Posterior cingulate gyrus (tissue), 11 donors: ENCODE data around the gene HCFC2.
"Not testable (repeated sequence)": the region's sequence is repeated elsewhere in the genome, so short reads cannot be mapped to it uniquely, and the experiment has no call there.

ENCODE experiments used
- DNase-seq, 10 donors: peaks; one replicate each; pipeline versions ENCODE4 v3.0.0 to v3.0.0-alpha.2; 2020 to 2021; ENCODE audit warnings: mixed read lengths in 3 of 10
- intact Hi-C: fragments of 100-400 bp; cut with DNase I; formaldehyde crosslinking; loops from one replicate; pipeline ENCODE4 v1.15.1; 2023

The HCFC2 gene

GRCh38 chr12:104064031-104064841 lies at the start of gene HCFC2:
Gene HCFC2, plus strand, starts transcription at chr12:104064531. Its CDS starts 30 bp downstream, at chr12:104064561.
- intact Hi-C loops, result loop anchor here (1.0 to 2.0 kb wide), 2 partner anchors 74 to 97 kb away; partner anchors contain the start of gene NFYB
- peak; percentile 88 to 99 (median 92) for DNase-seq

- DNase-seq, intact Hi-C loops: not testable (repeated sequence)
Observed at GRCh38 chr12:104021862-104022261, 42.5 kb upstream of the HCFC2 start.

- DNase-seq, result no peak
- intact Hi-C loops, result no loop called here
Observed at GRCh38 chr12:104022786-104023185, 41.5 kb upstream of the HCFC2 start.

GRCh38 chr12:104023710-104024109 lies 40.6 kb upstream of the HCFC2 start:
- intact Hi-C loops, result no loop called here

GRCh38 chr12:104024348-104024747 lies 40.0 kb upstream of the HCFC2 start:
- DNase-seq, result no peak
- intact Hi-C loops, result no loop called here

More at GRCh38 chr12:104023710-104024109, 40.6 kb upstream of the HCFC2 start:
- no peak for DNase-seq

GRCh38 chr12:104025771-104026170 lies 38.6 kb upstream of the HCFC2 start:
- no peak for DNase-seq
- intact Hi-C loops, result no loop called here

- intact Hi-C loops, result no loop called here
- DNase-seq, result no peak
Observed at GRCh38 chr12:104026841-104027599, 37.3 kb upstream of the HCFC2 start.

- DNase-seq, intact Hi-C loops: not testable (repeated sequence)
Observed at GRCh38 chr12:104030596-104030995, 33.7 kb upstream of the HCFC2 start.

- DNase-seq, intact Hi-C loops: not testable (repeated sequence)
Observed at GRCh38 chr12:104036143-104036542, 28.2 kb upstream of the HCFC2 start.

GRCh38 chr12:104039769-104040168 lies 24.6 kb upstream of the HCFC2 start:
- intact Hi-C loops, DNase-seq: not testable (repeated sequence)

GRCh38 chr12:104042580-104042979 lies 21.8 kb upstream of the HCFC2 start:
- DNase-seq, result no peak

GRCh38 chr12:104044158-104044557 lies 20.2 kb upstream of the HCFC2 start:
- intact Hi-C loops, result no loop called here
- no peak for DNase-seq

More at GRCh38 chr12:104042580-104042979, 21.8 kb upstream of the HCFC2 start:
- intact Hi-C loops, result no loop called here

- intact Hi-C loops, result no loop called here
- no peak for DNase-seq
Observed at GRCh38 chr12:104046306-104046705, 18.0 kb upstream of the HCFC2 start.

- DNase-seq, result no peak
- intact Hi-C loops, result no loop called here
Observed at GRCh38 chr12:104048162-104048561, 16.2 kb upstream of the HCFC2 start.

GRCh38 chr12:104048811-104049210 lies 15.5 kb upstream of the HCFC2 start:
- intact Hi-C loops, result no loop called here
- DNase-seq, result no peak

- intact Hi-C loops, result no loop called here
- DNase-seq, result no peak
Observed at GRCh38 chr12:104049278-104049902, 14.9 kb upstream of the HCFC2 start.

GRCh38 chr12:104049903-104050356 lies 14.4 kb upstream of the HCFC2 start, which contains the start of gene GLT8D2:
Gene GLT8D2, minus strand, starts transcription at chr12:104050187. Its CDS starts 30,539 bp downstream, at chr12:104019648.
- DNase-seq, result peak in 2 of 10 donors; percentile 14 to 78
- intact Hi-C loops, result no loop called here

GRCh38 chr12:104050436-104050835 lies 13.9 kb upstream of the HCFC2 start:
- DNase-seq, result no peak
- intact Hi-C loops, result no loop called here

GRCh38 chr12:104054681-104055346 lies 9.5 kb upstream of the HCFC2 start:
- DNase-seq, result no peak
- intact Hi-C loops, result no loop called here
